D721Med (cell line): ENCODE data around the gene MGMT.

Source experiments
- DNase-seq: peaks from one replicate; pipeline ENCODE4 v3.0.0; 2011; ENCODE audit warnings: low spot score; ENCODE audit not compliant: insufficient read length
- FAIRE-seq: peaks from 2 replicates; lab custom pipeline; 2011; peaks lifted over from hg19 to GRCh38; lab: Jason Lieb, UNC
- TF ChIP-seq, protein P1 (sequence below): IDR thresholded peaks from 2 replicates; pipeline ENCODE4 v1.5.1; 2012; ENCODE audit warnings: mild to moderate bottlenecking, control low read depth; ENCODE audit not compliant: insufficient read depth; ENCODE audit errors: missing control alignments

MGMT gene

DNA sequence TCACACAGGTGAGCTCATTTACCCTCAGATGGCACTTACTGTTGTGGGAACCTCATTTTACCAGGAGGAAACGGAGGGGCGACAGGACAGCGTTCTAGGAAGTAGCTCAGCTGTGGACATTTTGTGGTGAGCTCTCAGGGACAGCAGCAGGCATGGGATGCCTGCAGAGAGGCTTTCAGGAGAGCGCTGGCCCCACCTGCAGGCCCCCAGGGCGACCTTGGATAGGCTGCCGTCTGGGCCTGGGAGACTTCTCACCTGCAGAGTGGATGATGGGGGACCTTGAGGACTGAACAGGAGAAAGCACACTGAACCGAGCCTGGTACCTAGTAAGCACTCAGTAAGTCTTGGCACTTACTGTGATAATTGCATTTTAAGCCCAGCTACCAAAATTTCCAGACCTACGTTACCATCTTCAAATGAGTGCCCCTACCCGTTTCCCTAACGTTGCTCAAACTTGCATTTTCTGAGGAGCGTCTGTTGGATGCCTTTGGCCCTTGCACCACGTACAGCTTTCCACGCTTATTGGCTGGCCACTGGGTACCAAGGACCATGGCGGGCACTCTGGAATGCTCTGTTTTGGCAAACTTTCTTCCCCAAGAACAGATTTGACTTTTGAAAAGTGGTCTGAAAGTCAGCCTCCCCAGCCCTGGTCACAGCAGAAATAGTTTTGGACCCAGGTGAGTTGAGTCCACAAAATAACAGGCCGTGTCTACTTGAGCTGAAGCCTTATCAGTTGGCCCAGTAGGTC is 273.7 kb downstream of the MGMT start:
- no peak for DNase-seq
- TF ChIP-seq, protein P1, sequence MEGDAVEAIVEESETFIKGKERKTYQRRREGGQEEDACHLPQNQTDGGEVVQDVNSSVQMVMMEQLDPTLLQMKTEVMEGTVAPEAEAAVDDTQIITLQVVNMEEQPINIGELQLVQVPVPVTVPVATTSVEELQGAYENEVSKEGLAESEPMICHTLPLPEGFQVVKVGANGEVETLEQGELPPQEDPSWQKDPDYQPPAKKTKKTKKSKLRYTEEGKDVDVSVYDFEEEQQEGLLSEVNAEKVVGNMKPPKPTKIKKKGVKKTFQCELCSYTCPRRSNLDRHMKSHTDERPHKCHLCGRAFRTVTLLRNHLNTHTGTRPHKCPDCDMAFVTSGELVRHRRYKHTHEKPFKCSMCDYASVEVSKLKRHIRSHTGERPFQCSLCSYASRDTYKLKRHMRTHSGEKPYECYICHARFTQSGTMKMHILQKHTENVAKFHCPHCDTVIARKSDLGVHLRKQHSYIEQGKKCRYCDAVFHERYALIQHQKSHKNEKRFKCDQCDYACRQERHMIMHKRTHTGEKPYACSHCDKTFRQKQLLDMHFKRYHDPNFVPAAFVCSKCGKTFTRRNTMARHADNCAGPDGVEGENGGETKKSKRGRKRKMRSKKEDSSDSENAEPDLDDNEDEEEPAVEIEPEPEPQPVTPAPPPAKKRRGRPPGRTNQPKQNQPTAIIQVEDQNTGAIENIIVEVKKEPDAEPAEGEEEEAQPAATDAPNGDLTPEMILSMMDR, result no peak
- FAIRE-seq, result no peak

DNA sequence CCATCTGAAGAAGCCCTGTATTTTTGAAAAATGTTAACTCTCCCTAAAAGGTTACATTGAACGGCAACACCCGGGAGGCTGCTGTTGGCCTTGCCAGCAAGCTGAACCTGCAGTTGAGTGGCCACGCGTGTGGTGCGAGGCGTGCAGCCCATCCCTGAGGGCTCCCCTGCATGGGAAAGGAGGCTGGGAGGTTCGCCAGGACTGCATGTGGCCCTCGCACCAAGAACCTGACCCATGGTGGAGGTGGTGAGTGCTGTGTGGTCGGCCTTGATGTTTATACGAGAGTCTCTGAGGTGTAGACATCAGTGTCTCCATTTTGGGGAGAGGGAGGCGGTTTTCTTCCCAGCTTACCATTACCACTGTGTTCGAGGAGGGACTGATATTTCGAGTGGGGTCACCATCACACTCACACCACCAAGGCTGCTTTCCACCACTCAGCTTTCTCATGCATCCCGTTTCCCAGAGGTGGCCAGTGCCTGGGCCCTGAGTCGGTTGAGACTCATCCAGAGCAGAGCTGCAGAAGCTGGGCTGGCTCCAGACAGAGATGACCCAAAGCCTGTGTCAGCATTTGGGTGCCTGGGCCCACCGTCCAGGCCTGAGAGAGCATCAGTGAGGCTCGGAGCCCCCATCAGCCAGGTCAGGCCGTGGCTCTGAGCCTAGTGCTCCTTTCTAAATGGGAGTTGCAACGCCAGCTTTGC is 274.4 kb downstream of the MGMT start:
- DNase-seq (no peak), FAIRE-seq (no peak)
- TF ChIP-seq, protein P1, result no peak

DNA sequence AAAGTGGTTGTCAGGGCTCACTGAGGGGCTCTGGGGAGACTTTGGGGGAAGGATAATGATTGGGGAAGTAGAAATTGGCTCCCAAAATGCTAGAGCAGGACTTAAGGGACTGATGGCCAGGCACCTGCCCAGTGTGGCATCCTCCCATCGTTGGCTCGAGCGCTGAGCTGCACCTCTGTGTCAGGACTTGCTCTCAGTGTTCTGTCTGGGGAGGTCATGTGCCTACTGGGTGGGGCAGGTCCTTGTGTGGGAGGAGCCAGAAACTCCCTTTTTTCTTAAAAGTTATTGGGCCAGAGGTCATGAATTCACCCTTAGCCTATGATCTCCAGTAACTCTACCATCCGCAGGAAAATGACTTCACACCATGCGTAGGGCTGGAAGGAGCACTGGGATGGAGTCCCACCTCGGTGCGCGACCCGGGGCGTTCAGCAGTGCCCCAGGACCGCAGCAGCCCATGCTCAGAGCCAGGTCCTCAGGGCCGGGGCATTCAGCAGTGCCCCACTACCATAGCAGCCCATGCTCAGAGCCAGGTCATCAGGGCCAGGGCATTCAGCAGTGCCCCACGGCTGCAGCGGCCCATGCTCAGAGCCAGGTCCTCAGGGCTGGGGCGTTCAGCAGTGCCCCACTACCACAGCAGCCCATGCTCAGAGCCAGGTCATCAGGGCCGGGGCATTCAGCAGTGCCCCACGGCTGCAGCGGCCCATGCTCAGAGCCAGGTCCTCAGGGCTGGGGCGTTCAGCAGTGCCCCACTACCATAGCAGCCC is 275.1 kb downstream of the MGMT start:
- no peak for FAIRE-seq
- no peak for DNase-seq
- TF ChIP-seq, protein P1, result no peak

DNA sequence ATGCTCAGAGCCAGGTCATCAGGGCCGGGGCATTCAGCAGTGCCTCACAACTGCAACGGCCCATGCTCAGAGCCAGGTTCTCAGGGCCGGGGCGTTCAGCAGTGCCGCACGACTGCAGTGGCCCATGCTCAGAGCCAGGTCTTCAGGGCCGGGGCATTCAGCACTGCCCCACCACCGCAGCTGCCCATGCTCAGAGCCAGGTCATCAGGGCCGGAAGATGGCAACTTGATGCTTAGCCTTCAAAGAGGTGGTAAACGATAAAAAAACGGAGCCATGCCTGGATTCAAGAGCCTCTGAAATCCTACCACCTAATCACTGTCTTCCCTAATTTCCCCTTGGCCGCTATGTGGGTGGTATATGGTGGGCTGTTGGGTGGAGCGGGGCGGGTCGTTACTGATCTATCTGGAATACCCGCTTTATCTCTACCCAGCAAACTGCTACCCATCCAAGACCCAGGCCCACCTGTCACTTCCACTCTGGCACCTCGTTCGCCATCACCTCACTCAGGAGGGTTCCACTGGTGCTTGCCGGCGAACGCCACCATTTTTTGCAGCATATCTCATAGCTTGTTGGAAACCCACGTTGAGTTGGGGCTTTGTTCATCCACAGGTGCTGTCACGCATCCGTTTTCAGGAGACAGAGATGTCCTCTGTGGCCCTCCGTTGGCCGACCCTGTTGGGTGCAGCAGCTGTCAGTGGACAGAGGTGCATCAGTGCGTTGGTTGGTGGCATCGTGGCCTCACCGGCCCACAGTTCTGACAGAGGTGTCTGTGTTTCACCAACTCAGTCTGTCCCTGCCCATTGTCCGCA is 275.9 kb downstream of the MGMT start:
- TF ChIP-seq, protein P1, result no peak
- no peak for DNase-seq
- FAIRE-seq, result no peak

DNA sequence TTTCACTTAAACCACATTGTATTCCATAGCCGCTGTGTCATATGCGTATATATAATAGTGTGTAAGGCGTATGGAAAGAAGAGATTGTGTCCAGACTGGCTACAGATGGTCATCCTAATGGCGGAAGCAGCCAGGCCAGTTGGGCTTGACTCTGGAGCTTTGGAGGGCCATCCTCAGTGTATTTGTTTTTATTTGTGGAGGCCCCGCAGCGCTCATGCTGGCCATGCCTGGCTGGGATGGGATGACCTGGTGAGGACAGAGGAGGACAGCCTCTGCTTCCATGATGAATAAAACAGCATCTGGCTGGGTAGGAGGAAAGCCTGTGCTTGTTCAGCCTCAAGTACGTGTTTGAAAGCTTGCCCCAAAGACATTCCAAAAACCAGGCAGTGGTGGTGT is 276.7 kb downstream of the MGMT start:
- TF ChIP-seq, protein P1, result no peak
- FAIRE-seq (no peak), DNase-seq (no peak)

DNA sequence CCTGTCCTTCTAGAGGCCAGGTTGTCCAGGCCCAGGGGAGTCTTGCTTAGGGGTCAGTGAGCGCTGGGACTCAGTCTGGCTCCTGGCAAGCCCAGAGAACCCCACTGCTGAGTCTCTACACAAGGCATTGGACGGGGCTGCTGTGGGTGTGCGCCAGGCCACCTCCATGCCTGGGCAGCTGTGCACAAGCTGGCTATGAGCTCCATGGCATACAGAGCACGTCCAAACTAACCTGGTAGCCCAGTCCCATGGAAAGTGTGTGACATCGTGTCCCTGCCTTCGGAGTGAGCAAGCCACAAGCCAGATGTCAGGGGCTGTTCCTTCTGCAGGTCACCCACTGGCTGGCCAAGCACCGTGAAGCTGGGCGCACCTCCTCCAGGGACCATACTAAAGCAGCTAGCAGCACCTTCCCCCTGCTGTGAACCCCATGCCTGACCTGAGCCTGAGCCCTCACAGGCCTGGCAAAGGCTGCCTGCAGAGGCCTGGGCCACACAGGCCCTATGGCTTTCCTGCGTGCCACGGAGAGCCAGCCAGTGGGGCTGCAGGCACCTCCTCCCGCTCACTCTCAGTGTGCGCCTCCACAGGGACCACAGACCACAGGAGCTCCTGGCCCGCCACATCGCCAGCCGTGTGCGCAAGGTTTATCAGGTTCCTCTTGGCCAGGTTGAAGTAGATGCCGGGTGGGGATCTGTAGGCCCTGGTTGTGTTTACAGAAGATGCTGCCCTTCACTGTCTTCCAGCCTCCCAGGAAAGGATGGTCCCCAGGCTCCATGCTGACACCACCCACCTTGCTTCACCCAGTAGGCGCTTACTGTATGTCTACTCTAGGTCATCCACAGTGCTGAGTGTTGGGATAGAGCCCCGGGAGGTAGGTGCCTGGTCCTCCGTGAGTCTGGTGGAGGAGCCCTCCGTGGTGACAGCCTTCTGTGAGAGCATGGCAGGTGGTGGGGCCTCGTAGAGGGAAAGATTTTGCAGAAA is 277.4 kb downstream of the MGMT start:
- DNase-seq, result no peak
- no peak for FAIRE-seq
- TF ChIP-seq, protein P1, result no peak
